ENCODE results near the gene PDZRN3.

The PDZRN3 gene

GRCh38 chr3:73448041-73448440, 176.7 kb downstream of the PDZRN3 start:
- DNase-seq = no peak

GRCh38 chr3:73447111-73447510, 177.6 kb downstream of the PDZRN3 start:
- no peak for DNase-seq

- no peak for DNase-seq
These were observed 178.2 kb downstream of the PDZRN3 start for GRCh38 chr3:73446467-73447110.

- DNase-seq = no peak
These were observed 181.9 kb downstream of the PDZRN3 start for GRCh38 chr3:73442886-73443285.

GRCh38 chr3:73442152-73442551, 182.6 kb downstream of the PDZRN3 start:
- DNase-seq = no peak

- no peak for DNase-seq
These were observed 186.9 kb downstream of the PDZRN3 start for GRCh38 chr3:73437828-73438227.

GRCh38 chr3:73435055-73435454, 189.7 kb downstream of the PDZRN3 start:
- no peak for DNase-seq

- no peak for DNase-seq
These were observed 191.1 kb downstream of the PDZRN3 start for GRCh38 chr3:73433687-73434086.

GRCh38 chr3:73433079-73433478, 191.7 kb downstream of the PDZRN3 start:
- DNase-seq = no peak

GRCh38 chr3:73432706-73433032, 192.1 kb downstream of the PDZRN3 start:
- DNase-seq = no peak

GRCh38 chr3:73432023-73432705, 192.6 kb downstream of the PDZRN3 start:
- DNase-seq = no peak

GRCh38 chr3:73431183-73431900, 193.4 kb downstream of the PDZRN3 start:
- DNase-seq = peak; percentile 12

GRCh38 chr3:73427048-73427706, 197.6 kb downstream of the PDZRN3 start:
- DNase-seq = peak; percentile 36

- no peak for DNase-seq
These were observed 198.1 kb downstream of the PDZRN3 start for GRCh38 chr3:73426606-73427005.

GRCh38 chr3:73423116-73423515, 201.6 kb downstream of the PDZRN3 start:
- no peak for DNase-seq

GRCh38 chr3:73422571-73422970, 202.2 kb downstream of the PDZRN3 start:
- DNase-seq = no peak

- no peak for DNase-seq
These were observed 204.8 kb downstream of the PDZRN3 start for GRCh38 chr3:73419942-73420341.

GRCh38 chr3:73419179-73419803, 205.4 kb downstream of the PDZRN3 start:
- DNase-seq = no peak

GRCh38 chr3:73418681-73419080, 206.1 kb downstream of the PDZRN3 start:
- no peak for DNase-seq

GRCh38 chr3:73415118-73415517, 209.6 kb downstream of the PDZRN3 start:
- DNase-seq = no peak

- DNase-seq = no peak
These were observed 211.1 kb downstream of the PDZRN3 start for GRCh38 chr3:73413619-73414018.

GRCh38 chr3:73411993-73412392, 212.7 kb downstream of the PDZRN3 start:
- no peak for DNase-seq

- DNase-seq = no peak
These were observed 213.2 kb downstream of the PDZRN3 start for GRCh38 chr3:73411545-73411944.
